Hepatocyte (in vitro differentiated cells): ENCODE results near the gene PIBF1.

Source experiments
- CTCF ChIP-seq: fragments of 200-600 bp; sonication (generic); IDR thresholded peaks from 2 replicates; pipeline ENCODE4 v1.5.1; 2016; ENCODE audit warnings: antibody characterized with exemption, mild to moderate bottlenecking; ENCODE audit not compliant: poor library complexity
- EZH2 ChIP-seq: fragments of 200-600 bp; sonication (generic); IDR thresholded peaks from 2 replicates; pipeline ENCODE4 v1.6.1; 2016; ENCODE audit warnings: antibody characterized with exemption, mild to moderate bottlenecking, borderline replicate concordance

- TF ChIP-seq CTCF (no peak), EZH2 (no peak)
Observed at GRCh38 chr13:73035660-73036059, 253.7 kb downstream of the PIBF1 start.
